Colonic mucosa (tissue), 4 donors: ENCODE measurements around the gene TMEM150B. TPM values are rescaled to one million over a fixed set of nuclear protein-coding genes. Genes with fewer than 3 reads are reported as not detected.

Source experiments
- DNase-seq: peaks from one replicate; pipeline ENCODE4 v3.0.0-alpha.2; 2020
- H3K27ac ChIP-seq: fragments of 200-600 bp; one replicate; pipeline ENCODE4 v1.8.0; 2021
- H3K27me3 ChIP-seq: fragments of 200-600 bp; one replicate; pipeline ENCODE4 v1.8.0; 2021
- H3K36me3 ChIP-seq: fragments of 200-600 bp; one replicate; pipeline ENCODE4 v1.8.0; 2021
- H3K4me1 ChIP-seq: fragments of 200-600 bp; one replicate; pipeline ENCODE4 v1.8.0; 2021; ENCODE audit warnings: mild to moderate bottlenecking
- H3K4me3 ChIP-seq: fragments of 200-600 bp; one replicate; pipeline ENCODE4 v1.8.0; 2021
- H3K9ac ChIP-seq, 2 donors: one replicate each; pipeline ENCODE4 v1.7.0; 2013; ENCODE audit warnings: control low read depth in 2 of 2, low read depth in 2 of 2, low read length in 2 of 2
- H3K9me3 ChIP-seq: fragments of 200-600 bp; one replicate; pipeline ENCODE4 v1.8.0; 2021
- CTCF ChIP-seq: fragments of 200-600 bp; IDR thresholded peaks from one replicate; pipeline ENCODE4 v1.8.0; 2022; ENCODE audit warnings: antibody characterized with exemption, mild to moderate bottlenecking
- intact Hi-C: fragments of 100-400 bp; cut with DNase I; formaldehyde crosslinking; loops from one replicate; pipeline ENCODE4 v1.14.1; 2022
- total RNA-seq, 2 donors: library from RNA; stranded (reverse); fragmentation: NEBNext Ultra II Directional in 1 of 2; extraction: Animal tissue kit (Norgen Biotek cat#: 25700) in 1 of 2; gene quantifications; one replicate each; pipeline ENCODE4 v1.2.1, GENCODE V29; 2021
- donor health status: healthy.
- donor health status: DM: no; HTN: no; CAD: no.
- donor health status: DM: no; HTN: no; CAD: no.

TMEM150B gene
- total RNA-seq, 2 donors from 2014 or later, result 9.7 to 47.2 TPM

GRCh38 chr19:55276720-55277430, 48.3 kb downstream of the TMEM150B start:
- H3K9me3 ChIP-seq, result no peaks in the 10 kb centered on the region

DNA sequence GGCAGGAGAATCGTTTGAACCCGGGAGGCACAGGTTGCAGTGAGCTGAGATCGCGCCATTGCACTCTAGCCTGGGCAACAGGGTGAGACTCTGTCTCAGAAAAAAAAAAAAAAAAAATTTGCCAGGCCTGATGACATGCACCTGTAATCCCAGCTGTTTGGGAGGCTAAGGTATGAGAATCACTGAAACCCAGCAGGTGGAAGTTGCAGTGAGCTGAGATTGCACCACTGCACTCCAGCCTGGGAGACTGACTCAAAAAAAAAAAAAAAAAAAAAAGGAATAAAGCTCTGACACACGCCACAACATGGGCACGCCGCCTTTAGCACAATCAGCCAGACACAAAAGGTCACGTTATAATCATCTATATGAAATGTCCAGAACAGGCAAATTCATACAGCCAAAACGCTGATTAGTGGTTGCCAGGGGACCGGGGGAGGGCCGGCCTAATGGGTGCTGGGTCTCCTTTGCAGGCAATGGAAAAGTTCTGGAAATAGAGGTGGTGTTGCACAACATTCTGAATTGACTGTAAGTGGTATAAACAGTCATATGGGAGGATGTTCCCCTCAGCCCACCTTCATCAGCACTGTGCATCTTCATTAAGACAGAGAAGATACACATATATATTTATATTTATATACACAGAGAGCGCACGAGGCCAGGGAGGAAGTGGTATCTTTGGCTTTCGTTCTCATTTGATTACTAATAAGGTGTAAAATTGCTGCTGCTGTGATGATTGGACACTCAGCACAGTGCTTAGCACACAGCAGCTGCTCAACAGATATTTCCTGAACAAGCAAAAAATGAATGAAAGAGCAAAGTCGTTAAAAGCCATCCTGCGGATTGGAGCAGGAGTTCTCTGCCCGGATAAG, 49.1 kb downstream of the TMEM150B start:
- Histone ChIP-seq H3K4me3 (no peak overlapping the region), H3K36me3 (no peaks in the 10 kb centered on the region), H3K9me3 (no peaks in the 10 kb centered on the region), H3K27me3 (no peaks in the 10 kb centered on the region), H3K9ac (peak overlapping the region in 1 of 2 donors; percentile 9), H3K27ac (peak overlapping the region; percentile 12), H3K4me1 (peaks cover 4% of the 10 kb centered on the region)
- intact Hi-C loops, result no loop called here
- no peak for TF ChIP-seq CTCF
- DNase-seq, result no peak

More at GRCh38 chr19:55276720-55277430, 48.3 kb downstream of the TMEM150B start:
- Histone ChIP-seq H3K27me3 (no peaks in the 10 kb centered on the region), H3K36me3 (no peaks in the 10 kb centered on the region), H3K4me1 (peaks cover 4% of the 10 kb centered on the region), H3K27ac (peak overlapping the region; percentile 12), H3K4me3 (no peak overlapping the region), H3K9ac (peak overlapping the region in 1 of 2 donors; percentile 9)
- intact Hi-C loops, result no loop called here
- TF ChIP-seq CTCF, result no peak
- no peak for DNase-seq

- no peak for TF ChIP-seq CTCF
- DNase-seq, result no peak
- H3K27me3 ChIP-seq, result no peaks in the 10 kb centered on the region
- H3K4me3 ChIP-seq, result no peak overlapping the region
- no peak overlapping the region for H3K27ac ChIP-seq
- H3K9ac ChIP-seq, result no peak overlapping the region
- no peaks in the 10 kb centered on the region for H3K9me3 ChIP-seq
- peaks cover 2% of the 10 kb centered on the region for H3K4me1 ChIP-seq
- no peaks in the 10 kb centered on the region for H3K36me3 ChIP-seq
- intact Hi-C loops, result no loop called here
Measured at GRCh38 chr19:55273978-55274707, 51.0 kb downstream of the TMEM150B start.

GRCh38 chr19:55272142-55272541, 53.0 kb downstream of the TMEM150B start:
- Histone ChIP-seq H3K27me3 (no peaks in the 10 kb centered on the region), H3K27ac (no peak overlapping the region), H3K36me3 (no peaks in the 10 kb centered on the region), H3K4me1 (no peaks in the 10 kb centered on the region), H3K9ac (no peak overlapping the region), H3K4me3 (no peak overlapping the region), H3K9me3 (no peaks in the 10 kb centered on the region)
- no peak for DNase-seq
- TF ChIP-seq CTCF, result no peak
- intact Hi-C loops, result no loop called here
